Activated T-cell treated with anti-CD3 and anti-CD28 coated beads, Interleukin-2, amount 50 U/mL, for 48 hours (primary cell): Measurements from ENCODE around the gene ATE1.
"Not testable (repeated sequence)": the region's sequence is repeated elsewhere in the genome, so short reads cannot be mapped to it uniquely, and the experiment has no call there.

Source experiments
- DNase-seq, 2 experiments: peaks; one replicate each; pipeline ENCODE4 v3.0.0-alpha.2; 2020

ATE1 gene

DNA sequence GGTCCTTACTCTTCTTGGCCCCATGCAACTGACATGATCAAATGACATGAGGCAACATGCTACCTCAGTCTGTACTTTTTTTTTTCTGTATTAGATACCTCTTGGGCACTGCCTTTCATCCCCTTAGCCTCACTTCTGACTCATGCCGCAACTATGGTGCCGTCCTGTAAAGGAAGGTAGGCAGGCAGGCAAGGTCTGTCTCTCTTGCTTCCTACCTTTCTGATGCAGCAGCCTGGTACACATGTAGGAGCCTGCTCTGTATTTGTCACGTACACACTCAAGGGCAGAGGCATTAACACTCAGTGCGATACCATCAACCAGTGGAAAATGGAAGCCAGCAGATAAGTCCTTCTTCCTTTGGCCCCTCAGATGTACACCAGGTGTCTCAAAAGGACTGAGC, 146.7 kb downstream of the ATE1 start:
- no peak for DNase-seq

DNA sequence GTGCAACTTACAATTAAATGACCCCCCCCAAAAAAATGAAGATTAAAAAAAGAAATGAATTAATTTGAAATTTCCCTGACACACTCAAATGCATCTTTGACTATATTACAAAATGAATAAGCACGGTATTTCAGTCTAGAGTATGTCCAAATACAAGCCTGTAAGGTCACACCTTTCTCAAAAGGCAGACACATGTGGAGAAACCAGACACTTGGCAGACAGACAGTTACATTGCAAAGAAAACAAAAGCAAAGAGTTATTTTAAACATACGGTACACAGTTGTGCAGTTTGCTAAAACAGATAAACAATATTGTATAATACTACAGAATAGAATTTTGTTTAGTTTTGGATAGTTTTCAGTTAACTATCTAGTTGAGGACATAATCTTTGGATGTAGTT, 153.0 kb downstream of the ATE1 start:
- DNase-seq: no peak

DNA sequence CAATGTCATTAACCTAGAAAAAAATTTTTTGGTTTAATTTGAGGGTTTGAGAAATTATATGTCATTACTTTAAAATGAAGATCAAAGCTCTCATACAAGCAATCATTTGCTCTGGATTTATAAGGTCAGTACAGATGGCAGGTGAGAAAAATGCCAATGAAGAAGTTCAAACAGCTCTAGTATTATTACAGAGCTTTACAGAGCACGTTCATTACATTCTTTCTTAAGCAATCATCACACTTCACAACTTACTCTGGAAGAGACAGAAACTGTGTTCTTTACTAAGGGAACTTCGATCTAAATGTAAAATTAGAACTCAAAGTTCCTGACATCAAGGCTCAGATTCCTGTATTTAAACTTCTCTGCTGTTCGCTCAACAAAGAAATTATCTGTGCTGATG, 153.4 kb downstream of the ATE1 start:
- no peak for DNase-seq

DNA sequence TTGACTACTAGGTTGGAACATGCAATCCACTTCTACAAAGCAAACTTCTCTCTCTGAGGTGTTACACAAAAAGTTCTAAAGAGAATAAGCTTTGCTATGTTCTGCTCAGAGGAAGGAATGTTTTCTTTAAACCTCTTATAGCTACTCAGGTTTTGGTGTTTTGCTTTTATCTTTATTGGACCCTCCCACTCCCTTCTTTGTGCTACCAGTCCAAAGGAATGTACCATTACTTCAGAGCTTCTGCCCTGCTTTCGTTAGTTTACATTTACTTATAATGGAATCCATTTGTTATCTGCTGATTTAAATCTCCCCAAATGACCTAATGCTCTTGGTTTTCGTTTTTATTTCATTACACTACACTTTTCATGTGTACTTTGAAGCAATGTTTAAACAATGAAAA, 154.9 kb downstream of the ATE1 start:
- no peak for DNase-seq

GRCh38 chr10:121772406-121772805, 155.4 kb downstream of the ATE1 start:
- DNase-seq: no peak

- no peak for DNase-seq
Observed at GRCh38 chr10:121771966-121772365, 155.9 kb downstream of the ATE1 start.

- DNase-seq: no peak
Observed at GRCh38 chr10:121766426-121766825, 161.4 kb downstream of the ATE1 start.

GRCh38 chr10:121765204-121765603, 162.6 kb downstream of the ATE1 start:
- DNase-seq: no peak

GRCh38 chr10:121764233-121764942, 163.4 kb downstream of the ATE1 start:
- no peak for DNase-seq

DNA sequence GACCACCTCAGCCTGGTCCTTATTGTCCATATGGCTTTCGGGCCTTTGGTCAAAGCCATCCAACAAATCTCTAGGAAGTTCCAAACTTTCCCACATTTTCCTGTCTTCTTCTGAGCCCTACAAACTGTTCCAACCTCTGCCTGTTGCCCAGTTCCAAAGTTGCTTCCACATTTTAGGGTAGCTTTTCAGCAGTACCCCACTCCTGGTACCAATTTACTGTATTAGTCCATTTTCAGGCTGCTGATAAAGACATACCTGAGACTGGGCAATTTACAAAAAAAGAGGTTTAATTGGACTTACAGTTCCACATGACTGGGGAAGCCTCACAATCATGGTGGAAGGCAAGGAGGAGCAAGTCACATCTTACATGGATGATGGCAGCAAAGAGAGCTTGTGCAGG, 170.6 kb downstream of the ATE1 start:
- DNase-seq: not testable (repeated sequence)

GRCh38 chr10:121755496-121755895, 172.3 kb downstream of the ATE1 start:
- not testable (repeated sequence) for DNase-seq

GRCh38 chr10:121754666-121755065, 173.2 kb downstream of the ATE1 start:
- DNase-seq: no peak

- no peak for DNase-seq
Observed at GRCh38 chr10:121753726-121754476, 173.9 kb downstream of the ATE1 start.

GRCh38 chr10:121751191-121751760, 176.6 kb downstream of the ATE1 start:
- no peak for DNase-seq

- no peak for DNase-seq
Observed at GRCh38 chr10:121747163-121747775, 180.6 kb downstream of the ATE1 start.

DNA sequence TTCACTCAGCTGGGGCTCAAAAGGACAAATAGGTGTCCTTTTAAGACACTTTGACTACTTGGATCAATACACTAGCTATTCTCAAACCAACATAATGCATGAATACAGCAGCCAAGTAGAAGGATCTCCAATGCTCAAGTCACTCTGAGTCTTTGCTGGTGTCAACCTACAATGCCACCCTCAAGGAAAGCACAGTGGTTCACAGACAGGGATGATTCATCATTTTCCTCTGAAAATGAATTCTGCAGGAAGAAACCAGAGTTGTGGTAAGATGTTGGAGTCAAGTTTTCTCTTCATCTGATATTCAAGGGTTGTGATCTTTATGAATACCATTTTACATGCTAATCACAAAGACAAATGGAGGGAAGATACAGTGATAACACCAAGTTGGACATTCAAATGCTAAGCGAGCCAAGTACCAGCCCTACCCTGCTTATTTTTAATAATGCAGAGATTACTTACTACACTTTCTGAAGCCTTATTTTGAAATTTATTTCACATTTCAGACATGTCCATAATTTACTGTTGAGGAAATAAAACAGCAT, 186.5 kb downstream of the ATE1 start:
- no peak for DNase-seq

DNA sequence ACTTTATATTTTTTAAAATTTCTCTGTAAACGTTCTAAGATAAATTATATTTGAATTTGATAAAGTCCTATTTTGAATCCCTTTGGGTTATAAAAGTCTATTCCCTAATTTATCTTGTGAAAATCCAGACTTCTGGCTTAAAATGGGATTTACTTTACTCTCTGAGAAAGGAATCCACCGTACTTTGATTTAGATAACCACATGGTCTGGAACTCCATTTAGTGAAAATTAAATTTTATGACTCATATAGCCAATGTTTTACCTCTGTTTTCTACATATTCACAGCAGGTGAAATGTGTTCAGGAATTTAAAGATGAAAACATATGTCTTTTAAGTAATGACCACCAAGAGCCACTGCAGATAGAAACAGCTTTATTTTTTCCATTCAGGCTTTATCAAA, 187.8 kb downstream of the ATE1 start:
- no peak for DNase-seq

DNA sequence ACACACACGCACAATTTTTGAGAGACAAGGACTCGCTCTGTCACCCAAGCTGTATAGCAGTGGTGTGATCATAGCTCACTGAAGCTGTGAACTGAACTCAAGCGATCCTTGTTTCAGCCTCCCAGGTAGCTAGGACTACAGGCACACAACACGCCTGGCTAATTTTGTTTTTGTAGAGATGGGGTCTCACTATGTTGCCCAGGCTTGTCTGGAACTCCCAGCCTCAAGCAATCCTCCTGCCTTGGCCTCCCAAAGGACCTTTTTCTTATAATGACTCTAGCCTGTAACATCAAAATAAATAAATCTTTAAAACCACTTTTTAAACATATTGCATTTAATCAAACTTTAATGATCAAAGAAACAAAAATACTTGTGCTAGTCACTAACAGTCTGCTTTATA, 188.7 kb downstream of the ATE1 start:
- no peak for DNase-seq

DNA sequence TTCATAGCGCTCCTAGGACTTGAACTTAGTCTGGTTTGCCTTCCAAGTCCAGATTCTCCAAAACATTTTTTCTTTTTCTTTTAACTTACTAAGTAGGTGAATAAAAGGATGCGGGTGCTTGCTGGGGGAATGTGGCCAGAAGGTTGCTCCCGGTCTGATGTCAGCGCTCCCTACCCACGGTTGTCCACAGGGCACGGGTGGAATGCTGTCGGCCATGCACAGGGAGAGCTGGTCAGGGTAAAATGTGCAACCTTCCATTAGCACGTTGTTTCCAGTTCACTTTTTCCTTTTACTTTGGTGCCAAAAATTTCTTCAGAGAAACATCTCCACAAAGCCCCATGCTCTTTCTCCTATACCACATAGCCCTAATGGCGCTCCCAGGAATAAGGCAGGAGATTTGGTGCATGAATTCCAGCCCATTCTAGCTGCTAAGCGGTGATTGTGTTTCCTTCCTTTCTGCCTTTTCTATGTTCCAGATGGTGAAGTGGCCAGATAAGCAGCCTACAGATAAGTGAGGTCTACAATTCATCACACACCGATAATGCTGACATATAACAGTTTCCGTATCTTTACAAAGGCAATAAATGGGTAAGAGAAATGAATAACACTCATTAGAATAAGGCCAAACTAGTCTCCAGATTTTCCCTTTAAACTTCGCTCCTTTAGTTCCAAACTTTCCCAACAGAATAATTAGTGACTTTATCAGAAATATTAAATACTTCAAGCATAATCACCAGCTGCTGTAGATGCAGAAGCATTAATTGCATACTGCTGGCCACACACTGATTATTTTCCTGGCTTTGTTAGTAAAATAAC, 191.3 kb downstream of the ATE1 start:
- no peak for DNase-seq

- no peak for DNase-seq
Observed at GRCh38 chr10:121735263-121735662, 192.6 kb downstream of the ATE1 start.

GRCh38 chr10:121734589-121735045, 193.2 kb downstream of the ATE1 start:
- peak; percentile 20 to 23 for DNase-seq

GRCh38 chr10:121732656-121733445, 195.0 kb downstream of the ATE1 start:
- DNase-seq: no peak
